LHCN-M2 (cell line): ENCODE data around the gene DPYD. TPM values are rescaled to one million over a fixed set of nuclear protein-coding genes. Genes with fewer than 3 reads are reported as not detected.

Experiments used
- DNase-seq: peaks from one replicate; pipeline ENCODE4 v3.0.0-alpha.2; 2012; ENCODE audit warnings: low read depth
- total RNA-seq: library from RNA; depleted of rRNA; stranded (reverse); fragments of >200 nt; gene quantifications from 2 replicates; pipeline ENCODE4 v1.2.3, GENCODE V29; 2014

The DPYD gene
- total RNA-seq, 1 experiment from 2014 or later = 39.9 TPM

DNA sequence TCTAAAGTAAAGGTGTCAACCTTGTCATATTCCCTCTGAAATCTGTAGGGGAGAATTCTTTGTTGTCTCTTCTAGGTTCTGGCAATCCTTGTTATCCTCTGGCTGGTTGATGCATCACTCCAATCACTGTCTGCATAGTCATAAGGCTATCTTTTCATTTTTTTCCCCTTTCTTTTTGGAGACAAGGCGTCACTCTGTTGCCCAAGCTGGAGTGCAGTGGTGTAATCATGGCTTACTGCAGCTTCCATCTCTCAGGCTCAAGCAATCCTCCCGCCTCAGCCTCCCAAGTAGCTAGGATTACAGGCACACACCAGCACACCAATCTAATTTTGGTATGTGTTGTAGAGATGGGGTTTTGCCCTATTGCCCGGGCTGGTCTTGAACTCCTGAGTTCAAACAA is 12.9 kb downstream of the DPYD start:
- no peak for DNase-seq

DNA sequence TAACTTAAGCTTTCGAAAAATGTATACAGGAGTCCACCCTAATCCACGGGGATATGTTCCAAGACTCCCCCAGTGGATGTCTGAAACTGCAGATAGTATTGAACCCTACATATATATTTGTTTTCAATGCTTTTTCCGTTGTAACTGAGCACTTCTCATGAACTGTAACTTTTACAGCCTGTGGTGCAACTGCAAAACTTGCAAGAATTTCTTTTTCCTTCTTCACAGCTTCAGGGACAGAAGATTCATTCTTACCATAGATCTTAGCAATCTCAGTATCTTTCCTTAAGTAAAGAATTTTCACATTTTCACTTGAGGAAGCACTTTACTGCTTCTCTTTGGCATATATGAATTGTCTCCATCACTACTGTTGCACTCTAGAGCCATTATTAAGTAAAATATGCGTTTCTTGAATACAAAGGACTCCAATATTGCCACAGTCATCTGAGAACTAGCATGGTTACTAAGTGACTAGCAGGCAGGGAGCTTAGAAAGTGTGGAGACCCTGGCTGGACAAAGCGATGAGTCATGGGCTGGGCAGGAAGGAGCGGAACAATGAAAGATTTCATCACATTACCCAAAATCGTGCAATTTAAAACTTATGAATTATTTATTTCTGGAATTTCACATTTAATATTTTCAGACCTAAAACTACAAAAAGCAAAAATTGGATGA is 14.1 kb downstream of the DPYD start:
- peak; percentile 93 for DNase-seq

DNA sequence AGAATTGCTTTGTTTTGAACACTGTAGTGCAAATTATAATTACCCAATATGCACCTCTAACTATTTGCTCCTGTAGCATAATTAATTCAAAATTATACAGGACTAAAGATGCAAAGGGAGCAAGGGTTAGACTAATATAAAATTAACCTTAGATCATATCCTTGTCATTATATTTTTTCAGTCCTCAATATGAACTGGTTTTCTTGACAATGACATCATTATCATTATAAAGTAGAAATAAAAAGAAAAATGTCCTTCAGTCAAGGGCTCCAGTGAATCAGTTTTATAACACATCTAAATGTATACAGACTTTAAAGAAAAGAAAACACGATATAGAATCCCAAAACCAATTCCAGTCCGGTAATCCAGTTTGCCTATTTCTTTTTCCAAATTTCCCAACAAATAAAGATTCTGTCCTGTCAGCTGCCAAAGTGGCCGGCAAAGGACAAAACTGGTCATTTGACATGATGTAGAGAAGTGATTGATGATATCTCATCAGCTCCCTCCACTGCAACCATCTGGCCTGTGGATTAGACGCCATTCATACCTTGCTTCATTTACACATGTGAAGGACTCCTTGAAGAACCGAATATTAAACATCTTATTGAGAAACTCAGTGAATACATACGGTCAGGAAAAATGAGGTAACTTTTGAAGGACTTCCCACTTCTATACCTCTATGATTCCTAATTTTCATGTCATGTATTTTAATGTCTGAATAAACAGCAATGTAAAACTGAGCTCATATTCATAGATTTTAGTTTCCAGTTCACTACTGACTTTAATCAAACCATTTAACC is 15.5 kb downstream of the DPYD start:
- DNase-seq = no peak

DNA sequence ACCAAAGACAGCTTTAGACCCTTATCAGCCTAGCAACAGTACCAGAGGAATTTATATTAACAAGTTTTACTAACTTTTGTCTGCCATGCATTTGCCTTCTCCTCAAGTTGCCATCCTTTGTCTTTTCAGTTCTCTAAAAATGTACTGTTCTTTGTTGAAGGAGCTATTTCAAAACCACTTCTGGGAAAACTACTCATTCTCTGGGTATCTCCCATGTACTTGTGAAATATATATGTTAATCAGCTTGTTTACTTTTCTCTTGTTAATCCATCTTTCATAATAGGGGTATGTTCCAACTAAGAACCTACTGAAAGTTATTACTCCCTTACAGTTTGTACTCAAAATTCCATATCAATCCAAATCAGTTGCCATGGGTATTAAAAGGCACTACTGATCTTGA is 16.3 kb downstream of the DPYD start:
- peak; percentile 70 for DNase-seq

DNA sequence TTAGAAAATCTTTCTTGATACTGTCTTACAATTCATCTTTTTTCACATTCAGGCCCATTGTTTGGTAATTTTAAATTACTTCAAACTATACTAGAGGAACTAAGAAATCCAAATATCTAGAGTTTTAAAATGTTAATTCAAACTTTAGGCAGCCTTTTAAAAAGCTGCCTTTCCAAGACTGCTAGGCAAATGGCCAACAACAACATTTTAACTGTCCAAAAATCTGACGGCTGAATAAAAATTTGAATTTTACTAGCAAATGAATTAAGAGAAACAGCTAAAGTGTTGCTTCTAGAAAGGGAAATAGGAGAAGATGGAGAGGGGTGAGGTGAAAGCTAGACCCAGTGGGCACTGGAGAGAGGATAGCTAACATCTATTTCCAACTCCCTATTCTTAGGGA is 17.2 kb downstream of the DPYD start:
- DNase-seq = peak; percentile 42

DNA sequence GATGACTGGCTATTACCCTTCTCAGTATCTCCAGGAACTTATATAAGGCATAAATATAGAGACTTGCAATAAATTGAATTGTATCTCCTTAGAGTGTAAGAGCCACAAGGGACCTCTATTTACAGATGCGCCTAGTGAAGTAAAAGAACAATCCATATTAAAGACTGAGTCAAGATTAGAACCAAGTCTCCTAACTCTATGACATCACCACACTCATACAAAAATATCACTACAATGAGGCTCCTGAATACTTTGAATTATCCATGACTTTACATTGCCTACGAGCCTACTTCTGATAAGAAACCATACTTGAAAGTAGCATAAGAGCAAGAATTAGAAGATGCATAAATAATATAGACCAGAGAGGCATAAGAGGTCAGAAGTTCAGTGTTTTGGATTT is 18.8 kb downstream of the DPYD start:
- no peak for DNase-seq

DNA sequence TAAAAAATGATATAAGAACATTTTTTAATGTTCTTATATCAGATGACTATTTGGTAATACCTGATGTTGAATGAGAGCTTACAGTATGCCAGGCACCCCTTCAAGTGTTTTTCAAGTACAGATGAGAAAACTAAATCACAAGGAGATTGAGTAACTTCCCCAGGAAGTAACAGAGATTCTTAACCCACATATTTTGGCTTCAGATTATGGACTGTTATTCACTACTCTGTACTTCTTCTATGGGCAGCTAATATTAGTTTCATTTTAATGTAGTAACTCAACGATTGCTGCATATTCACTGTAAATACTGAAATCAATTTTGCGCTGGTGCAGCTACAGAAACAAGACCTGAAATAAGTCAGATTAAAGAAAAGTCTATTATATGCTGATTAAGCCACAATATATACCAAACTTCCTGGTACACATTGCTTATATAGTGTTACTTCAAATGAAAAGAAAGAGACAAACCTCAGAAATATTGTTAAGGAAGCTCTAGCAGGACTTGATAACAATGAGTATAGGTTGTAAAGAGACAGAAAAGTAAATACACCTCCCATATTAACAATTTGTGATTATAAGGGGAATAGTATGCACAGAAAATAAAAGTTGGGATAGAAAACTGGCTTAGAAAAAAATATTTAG is 19.7 kb downstream of the DPYD start:
- peak; percentile 46 for DNase-seq

DNA sequence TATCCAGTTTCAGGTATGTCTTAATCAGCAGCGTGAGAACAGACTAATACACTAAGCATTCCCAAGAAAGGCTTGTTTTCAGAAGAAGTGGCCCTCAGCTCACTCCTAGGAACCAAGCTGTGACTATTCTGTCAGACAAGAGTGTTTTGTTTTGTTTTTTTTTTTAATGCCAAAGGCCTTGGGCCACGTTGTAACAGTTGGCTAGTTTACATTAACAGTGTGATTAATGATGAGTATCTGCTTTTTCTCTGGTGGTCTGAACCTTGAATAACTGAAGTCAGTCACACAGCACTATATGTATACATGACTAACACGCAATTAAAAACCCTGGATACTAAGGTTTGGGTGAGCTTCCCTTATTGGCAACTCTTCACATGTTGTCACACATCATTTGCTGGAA is 21.9 kb downstream of the DPYD start:
- DNase-seq = no peak

DNA sequence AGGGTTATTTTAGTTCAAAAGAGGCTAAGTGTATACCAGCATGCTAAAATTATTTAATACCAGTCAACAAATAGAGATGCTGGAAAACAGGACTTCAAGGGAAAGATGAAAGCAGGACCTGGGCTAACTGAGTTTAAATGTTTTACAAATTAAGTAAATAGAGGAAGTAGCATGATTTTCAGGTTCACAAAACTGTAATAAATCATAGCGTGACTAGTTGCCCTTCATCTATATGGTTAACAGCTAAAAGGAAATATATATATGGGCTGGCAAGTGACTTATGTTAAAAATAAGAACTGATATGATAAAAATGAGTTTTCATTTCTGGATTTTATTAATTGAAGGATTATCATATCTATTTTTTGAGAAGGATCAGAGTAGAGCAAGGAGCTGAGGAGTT is 25.6 kb downstream of the DPYD start:
- DNase-seq = no peak

DNA sequence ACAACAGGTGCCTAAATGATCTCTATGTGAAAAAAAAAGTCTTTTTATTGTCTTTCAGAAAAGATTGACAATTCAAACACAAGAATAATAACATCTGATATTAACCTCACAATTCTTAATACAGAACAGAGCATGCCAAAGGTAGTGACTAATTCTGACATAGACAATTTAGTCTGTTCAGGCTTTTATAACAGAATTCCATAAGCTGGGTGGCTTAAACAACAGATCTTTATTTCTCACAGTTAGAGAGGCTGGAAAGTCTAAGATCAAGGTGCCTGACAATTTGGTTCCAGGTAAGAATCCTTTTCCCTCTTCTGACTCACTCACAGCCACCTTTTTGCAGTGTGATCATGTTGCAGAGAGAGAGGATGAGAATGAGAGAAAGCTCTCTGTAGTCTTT is 27.0 kb downstream of the DPYD start:
- DNase-seq = peak; percentile 26

DNA sequence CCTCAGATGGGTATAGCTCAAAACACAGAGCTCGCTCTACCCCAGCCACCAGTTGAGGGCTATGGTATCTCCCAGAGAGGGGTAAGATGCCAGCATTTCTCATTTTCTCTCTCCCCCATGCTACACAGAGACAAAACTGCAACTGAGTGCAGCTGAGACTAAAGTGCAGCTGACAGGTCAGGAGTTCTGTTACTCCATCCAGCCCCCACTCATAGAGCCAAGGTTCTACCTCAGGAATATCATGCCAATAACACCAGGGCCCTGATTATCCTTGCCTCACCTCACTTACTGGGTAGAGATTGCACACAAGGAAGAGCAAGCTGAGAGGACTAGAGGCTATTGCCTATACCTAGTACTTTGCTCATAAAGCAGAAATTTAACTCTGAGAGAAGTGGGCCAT is 34.6 kb downstream of the DPYD start:
- no peak for DNase-seq

DNA sequence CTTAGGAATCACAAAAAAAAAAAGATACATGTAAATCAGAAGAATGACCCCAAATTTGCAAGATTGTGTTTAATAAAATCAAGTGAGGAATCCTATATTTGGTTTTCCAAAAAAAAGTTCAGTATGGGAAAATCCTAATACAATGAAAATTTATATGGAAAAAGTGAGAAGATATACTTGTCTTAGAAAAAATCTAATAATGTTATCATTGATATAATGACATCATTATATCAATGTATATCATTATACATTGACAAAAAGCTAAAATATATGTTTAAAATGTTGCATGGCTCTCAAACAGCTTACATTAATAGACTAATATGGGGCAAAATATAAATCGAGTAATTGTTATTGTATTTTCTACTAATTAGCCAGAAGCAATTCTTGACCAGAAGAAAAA is 37.0 kb downstream of the DPYD start:
- DNase-seq = no peak

DNA sequence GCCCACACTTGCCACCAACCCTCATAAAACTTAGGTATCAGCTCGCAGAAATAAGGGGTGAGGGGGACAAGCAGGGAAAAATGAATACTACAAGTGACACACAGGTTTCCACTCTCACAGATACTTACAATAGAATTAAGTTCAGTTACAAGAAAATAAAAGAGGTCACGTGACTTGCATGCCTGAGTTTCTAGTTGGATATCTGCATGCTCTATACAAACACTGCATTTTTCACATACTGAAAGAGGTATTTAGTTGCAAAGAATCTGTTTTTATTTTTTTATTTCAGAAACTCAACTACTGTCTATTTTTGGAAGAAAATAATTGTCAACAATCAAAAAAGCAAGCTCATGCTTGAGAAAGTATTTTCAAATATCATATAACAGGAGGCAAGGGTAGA is 43.5 kb downstream of the DPYD start:
- DNase-seq = no peak

DNA sequence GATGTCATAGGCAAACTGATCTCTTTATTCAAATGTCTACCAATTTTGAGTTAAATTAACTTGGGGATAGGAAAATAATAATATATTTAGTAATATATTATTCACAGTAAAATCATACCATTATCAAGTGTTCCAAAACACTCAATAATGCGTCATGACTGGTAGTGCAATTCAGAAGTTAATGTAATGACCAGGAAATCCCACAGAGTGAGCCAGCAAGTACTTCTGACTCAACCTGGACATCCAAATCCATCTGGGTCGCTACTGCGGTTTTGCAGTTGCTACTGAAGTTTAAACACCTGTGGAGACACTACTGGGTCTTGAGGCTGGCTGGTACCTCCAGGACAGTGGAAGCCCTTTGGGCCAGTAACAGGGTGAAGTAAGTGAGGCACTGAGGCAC is 44.8 kb downstream of the DPYD start:
- peak; percentile 45 for DNase-seq

DNA sequence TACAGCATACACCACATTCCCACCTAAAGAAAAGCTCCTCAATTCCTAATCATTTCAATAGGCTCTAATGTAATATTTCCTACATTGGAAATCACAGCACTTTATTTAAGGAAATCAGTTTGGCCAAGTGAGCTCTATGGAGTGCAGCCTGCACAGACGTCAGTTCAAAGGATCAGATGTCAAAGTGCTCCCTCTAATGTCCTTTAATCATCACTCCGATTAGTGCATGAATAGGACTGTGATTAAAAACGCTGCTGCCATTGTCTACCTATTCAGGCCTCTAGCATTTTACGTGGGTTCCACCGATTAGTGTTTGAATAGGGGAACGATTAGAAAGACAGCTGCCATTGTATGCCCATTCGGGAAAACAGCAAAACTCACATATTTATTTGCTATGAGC is 50.2 kb downstream of the DPYD start:
- no peak for DNase-seq

DNA sequence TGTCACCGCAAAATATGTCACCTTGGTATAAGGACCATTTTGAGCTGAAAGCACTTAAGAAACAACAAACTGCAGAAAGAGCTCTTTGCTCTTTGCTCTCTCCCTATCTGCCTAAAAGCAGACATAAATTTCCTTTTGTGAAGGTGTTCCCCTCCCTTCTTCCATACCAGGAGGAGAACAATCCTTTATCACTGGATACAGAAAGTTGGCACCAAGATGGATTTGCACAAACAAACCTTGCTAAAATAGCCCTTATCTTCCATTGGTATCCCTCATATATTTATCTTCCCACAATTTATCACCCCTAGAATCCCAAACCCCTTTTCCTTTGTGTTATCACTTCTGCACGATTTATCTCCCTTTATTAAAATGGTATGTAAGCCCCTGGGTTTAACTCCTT is 51.4 kb downstream of the DPYD start:
- DNase-seq = no peak

DNA sequence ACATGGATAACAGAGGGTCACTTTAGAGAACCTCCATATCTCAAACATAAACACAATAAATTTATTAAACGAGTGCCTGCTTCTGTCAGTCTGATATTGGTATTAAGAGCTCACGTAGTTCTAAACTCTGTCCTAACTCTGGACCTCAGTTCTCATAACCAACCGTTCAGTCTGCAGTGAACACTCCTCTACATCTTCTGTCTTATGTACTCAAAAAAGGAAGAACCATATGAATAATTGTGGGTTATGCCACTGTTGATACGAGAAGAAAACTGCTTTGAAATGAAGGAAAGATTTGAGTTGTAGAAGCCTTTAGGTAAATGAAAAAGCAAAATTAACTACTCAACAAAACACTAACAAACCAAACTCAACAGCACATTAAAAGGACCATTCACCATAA is 53.7 kb downstream of the DPYD start:
- no peak for DNase-seq

DNA sequence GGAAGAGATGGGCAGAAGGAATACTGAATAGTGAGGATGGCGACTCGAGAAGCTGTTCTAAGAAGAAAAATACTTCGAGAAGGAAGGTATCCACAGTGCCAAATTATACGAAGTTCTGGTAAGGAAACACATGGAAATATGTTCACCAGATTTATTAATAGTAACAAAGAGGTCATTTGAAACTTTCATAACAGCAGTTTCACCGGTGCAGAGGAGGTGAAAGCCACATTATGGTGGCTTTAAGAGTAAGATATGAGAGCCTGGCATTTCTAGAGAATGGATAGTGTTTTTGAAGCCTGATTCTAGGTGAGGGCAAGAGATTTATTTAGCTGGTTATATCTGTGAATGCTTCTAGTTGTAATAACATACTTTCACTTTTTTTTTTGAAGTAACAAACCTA is 56.2 kb downstream of the DPYD start:
- DNase-seq = no peak

DNA sequence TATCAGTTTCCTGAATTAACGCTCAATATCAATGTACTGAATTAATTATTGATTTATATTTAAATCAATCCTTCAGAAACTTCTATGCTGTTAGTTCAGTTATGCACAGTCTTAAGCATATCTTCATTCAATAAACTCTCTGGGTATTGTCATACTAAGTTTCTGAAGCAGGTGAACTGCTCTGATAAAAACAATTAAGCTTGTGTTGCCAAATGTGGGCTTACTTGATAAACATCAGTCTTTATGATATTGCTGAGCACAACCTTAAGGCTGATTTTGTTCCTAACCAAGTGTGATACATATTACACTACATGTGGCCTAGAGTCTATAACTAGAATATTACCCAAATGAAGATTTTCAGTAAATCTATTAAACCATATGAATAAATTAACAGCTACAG is 67.6 kb downstream of the DPYD start:
- no peak for DNase-seq

DNA sequence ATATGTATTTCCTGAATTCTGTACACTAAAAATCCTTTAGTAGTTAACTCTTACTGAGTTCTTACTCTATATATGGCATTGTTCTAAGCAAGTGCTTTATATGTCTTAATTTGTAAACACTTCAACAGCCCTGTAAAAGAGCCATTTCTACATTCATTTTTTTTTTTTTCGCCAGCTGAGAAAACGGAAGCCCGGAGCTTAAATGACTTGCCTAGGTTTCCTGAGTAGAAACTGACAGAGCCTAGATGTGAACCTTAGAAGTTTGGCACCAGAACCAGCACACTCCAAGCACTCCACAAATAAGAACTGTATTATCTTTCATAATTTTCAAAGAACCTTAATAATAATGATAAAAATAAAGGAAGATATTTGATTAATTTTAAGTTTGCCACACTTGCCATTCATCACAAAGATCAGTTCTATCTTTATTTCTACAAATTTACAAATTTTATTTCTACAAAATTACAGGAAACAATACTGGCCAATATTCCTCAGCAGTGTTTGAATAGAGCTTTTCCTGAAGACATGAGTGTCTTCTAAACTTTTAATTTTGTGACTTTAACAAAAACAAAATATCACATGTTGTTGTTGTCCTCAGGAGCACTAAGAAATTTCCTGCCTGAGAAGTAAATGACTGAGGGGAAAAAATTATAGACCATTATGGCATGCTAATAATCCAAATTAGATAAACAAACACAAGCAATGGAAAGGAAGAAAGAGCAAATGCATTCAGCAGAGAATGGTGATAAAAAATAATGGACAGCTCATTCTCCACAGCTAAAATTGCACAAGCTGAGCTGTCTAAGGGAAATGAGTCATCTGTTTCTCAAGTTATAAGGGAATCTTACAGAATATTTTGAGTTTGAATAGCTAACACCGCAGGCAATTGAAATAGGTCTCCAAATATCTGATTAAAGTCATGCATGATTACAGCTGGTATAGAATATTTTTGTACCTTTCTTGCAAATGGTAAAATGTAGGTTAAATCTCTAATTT is 71.2 kb downstream of the DPYD start:
- peak; percentile 86 for DNase-seq

DNA sequence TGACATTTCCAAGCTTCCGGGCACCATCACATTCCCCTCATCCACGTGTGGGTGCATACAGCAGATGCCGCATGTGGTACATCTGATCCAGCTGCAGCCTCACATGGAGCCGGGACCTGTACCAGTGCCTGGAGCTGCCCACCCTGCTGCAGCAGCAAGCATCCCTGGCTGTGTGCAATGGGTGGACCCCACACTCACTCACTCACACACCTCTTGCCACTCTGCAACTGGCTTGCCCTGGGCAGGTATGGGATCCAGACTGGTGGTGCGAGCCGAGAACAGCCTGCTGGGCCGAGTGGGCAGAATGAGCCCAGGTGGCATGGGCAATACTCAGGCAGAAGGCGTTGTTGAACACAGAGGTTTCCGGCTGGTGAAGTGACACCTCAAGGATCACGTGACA is 75.0 kb downstream of the DPYD start:
- DNase-seq = no peak
